K562 (cell line): ENCODE measurements around the gene TYW5.

ENCODE experiments used
- CHD2 ChIP-seq: IDR thresholded peaks from 2 replicates; pipeline ENCODE4 v1.6.1; 2011; ENCODE audit warnings: low read depth, low read length
- HNRNPK ChIP-seq: fragments of 200-400 bp; formaldehyde crosslinking; IDR thresholded peaks from one replicate; pipeline ENCODE4 v1.6.1; 2018; ENCODE audit warnings: mild to moderate bottlenecking, low read depth, low read length; ENCODE audit not compliant: poor library complexity, severe bottlenecking
- ILF3 ChIP-seq: fragments of 450-650 bp; IDR thresholded peaks from 2 replicates; pipeline ENCODE4 v1.6.1; 2018; ENCODE audit warnings: antibody characterized with exemption, mild to moderate bottlenecking, moderate library complexity, borderline replicate concordance
- PHTF2 ChIP-seq: fragments of 250-450 bp; sonication (Bioruptor Pico); IDR thresholded peaks from 2 replicates; pipeline ENCODE4 v1.5.0; 2021; ENCODE audit warnings: mild to moderate bottlenecking
- TF ChIP-seq, protein P1 (sequence below), 3 experiments: IDR thresholded peaks in 2 of 3; conservative IDR thresholded peaks in 1 of 3; 2 replicates each; pipeline ENCODE4 v1.5.1; 2011 to 2012; ENCODE audit warnings: low read length in 3 of 3, mild to moderate bottlenecking in 3 of 3, control low read depth in 2 of 3, improper control_type of control experiment in 1 of 3, inconsistent platforms in 1 of 3, low read depth in 1 of 3, mixed read lengths in 1 of 3, moderate library complexity in 1 of 3; ENCODE audit not compliant: insufficient read depth in 2 of 3

- TF ChIP-seq ILF3 (no peak), CHD2 (no peak), PHTF2 (CRISPR knock-in tag) (no peak), HNRNPK (no peak)
- TF ChIP-seq, protein P1, sequence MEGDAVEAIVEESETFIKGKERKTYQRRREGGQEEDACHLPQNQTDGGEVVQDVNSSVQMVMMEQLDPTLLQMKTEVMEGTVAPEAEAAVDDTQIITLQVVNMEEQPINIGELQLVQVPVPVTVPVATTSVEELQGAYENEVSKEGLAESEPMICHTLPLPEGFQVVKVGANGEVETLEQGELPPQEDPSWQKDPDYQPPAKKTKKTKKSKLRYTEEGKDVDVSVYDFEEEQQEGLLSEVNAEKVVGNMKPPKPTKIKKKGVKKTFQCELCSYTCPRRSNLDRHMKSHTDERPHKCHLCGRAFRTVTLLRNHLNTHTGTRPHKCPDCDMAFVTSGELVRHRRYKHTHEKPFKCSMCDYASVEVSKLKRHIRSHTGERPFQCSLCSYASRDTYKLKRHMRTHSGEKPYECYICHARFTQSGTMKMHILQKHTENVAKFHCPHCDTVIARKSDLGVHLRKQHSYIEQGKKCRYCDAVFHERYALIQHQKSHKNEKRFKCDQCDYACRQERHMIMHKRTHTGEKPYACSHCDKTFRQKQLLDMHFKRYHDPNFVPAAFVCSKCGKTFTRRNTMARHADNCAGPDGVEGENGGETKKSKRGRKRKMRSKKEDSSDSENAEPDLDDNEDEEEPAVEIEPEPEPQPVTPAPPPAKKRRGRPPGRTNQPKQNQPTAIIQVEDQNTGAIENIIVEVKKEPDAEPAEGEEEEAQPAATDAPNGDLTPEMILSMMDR (IDR thresholded peaks at IDR 0.05 in 2 of 3, conservative IDR thresholded peaks at IDR 0.05 in 1 of 3; ENCODE audit: insufficient read depth in 2 of 3, low read depth in 1 of 3, low read length in 3 of 3), result no peak
Measured at GRCh38 chr2:199946196-199946595, 9.1 kb downstream of the TYW5 start.
